Measurements from ENCODE around the gene FITM1.
A peak's percentile ranks its signal among the peaks of the same experiment; 100 is the strongest.

Gene FITM1

DNA sequence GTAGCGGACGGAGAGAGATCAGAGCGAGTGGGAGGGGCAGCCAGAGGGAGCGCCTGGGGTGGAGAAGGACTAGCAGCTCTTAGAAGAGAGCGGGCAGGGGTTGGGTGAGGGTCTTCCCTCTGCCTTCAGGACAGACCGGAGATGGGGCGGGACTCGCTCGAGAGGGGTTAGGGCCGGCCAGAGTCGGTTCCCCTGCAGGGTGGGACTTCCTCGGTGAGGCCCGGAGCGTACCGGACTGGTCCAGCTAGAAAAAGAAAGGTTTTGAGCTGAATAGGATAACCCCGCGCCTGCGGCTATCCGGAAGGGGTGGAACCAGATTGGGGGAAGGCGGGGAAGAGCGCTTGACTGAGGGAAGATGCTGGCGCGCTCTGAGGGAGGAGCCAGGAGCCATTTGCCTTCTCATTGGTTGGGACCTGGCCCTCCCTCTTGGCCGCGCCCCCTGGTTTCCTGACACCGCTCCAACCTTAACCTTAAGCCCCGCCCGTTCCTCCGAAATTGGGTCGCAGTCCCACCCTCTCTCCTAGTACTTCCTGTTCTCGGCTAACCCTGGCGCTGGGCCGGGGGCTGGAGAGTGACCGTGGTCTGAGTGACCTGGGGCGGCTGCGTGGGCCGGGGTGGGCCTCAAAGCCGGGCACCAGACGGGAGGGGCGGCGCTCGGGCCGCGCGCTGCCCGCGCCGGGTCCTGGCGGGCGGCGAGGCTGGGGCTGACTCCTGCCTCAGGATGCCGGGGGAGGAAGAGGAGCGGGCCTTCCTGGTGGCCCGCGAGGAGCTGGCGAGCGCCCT is 16.7 kb downstream of the FITM1 start, which contains the start of gene RNF31:
Gene RNF31 (plus strand): TSS at position 521 of the 783 bp plus-strand sequence. CDS start 201 bp downstream, at position 722.
- CTCF ChIA-PET = interaction anchor here (1.6 to 2.0 kb wide), 2 partner anchors 10 to 14 kb away, joined by 5 to 10 read pairs; partner anchors contain the start of gene IRF9
- peak within 1 kb of the TSS; percentile 97 for H3K27ac ChIP-seq

DNA sequence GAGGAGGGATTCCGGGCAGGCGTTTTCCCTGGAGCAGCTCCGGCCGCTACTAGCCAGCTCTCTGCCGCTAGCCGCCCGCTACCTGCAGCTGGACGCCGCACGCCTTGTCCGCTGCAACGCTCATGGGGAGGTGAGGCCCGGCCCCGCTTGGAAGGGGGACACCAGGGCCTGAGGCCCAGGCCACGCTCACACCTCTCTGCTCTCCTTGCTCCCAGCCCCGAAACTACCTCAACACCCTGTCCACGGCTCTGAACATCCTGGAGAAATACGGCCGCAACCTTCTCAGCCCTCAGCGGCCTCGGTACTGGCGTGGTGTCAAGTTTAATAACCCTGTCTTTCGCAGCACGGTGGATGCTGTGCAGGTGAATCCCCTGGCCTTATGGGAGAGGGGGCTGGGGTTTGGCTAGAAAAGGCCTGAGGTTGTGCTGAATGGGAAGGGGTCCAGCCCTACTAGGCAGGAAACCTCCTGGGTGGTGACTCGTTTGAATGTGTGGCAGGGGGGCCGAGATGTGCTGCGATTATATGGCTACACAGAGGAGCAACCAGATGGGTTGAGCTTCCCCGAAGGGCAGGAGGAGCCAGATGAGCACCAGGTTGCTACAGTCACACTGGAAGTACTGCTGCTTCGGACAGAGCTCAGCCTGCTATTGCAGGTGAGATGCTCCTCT is 17.4 kb downstream of the FITM1 start:
- CTCF ChIA-PET = interaction anchor here (0.6 to 1.6 kb wide), 3 partner anchors 10 to 1252 kb away, joined by 4 to 5 read pairs (median 4); no protein-coding TSS in a partner anchor
- POLR2A ChIA-PET (ENCODE audit: low non-redundant PET) = interaction anchor here (0.6 to 1.7 kb wide), 4 partner anchors 12 to 248 kb away, joined by 3 to 8 read pairs (median 4); partner anchors contain the start of genes DCAF11 and PSME1
- H3K27ac ChIP-seq = peak overlapping the region; percentile 97
- DNase-seq (ENCODE audit: low spot score) = no peak
- TF ChIP-seq, protein P1, sequence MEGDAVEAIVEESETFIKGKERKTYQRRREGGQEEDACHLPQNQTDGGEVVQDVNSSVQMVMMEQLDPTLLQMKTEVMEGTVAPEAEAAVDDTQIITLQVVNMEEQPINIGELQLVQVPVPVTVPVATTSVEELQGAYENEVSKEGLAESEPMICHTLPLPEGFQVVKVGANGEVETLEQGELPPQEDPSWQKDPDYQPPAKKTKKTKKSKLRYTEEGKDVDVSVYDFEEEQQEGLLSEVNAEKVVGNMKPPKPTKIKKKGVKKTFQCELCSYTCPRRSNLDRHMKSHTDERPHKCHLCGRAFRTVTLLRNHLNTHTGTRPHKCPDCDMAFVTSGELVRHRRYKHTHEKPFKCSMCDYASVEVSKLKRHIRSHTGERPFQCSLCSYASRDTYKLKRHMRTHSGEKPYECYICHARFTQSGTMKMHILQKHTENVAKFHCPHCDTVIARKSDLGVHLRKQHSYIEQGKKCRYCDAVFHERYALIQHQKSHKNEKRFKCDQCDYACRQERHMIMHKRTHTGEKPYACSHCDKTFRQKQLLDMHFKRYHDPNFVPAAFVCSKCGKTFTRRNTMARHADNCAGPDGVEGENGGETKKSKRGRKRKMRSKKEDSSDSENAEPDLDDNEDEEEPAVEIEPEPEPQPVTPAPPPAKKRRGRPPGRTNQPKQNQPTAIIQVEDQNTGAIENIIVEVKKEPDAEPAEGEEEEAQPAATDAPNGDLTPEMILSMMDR (conservative IDR thresholded peaks at IDR 0.05; ENCODE audit: low read depth) = no peak

More for the DNA sequence above, 16.7 kb downstream of the FITM1 start, which contains the start of gene RNF31:
- DNase-seq (ENCODE audit: low spot score) = peak; percentile 95
- TF ChIP-seq, protein P1 (conservative IDR thresholded peaks at IDR 0.05; ENCODE audit: low read depth) = no peak
- POLR2A ChIA-PET (ENCODE audit: low non-redundant PET) = interaction anchor here (0.6 to 1.7 kb wide), 7 partner anchors 9 to 249 kb away, joined by 3 to 8 read pairs (median 3); partner anchors contain the start of genes DCAF11, IRF9 and PSME1

DNA sequence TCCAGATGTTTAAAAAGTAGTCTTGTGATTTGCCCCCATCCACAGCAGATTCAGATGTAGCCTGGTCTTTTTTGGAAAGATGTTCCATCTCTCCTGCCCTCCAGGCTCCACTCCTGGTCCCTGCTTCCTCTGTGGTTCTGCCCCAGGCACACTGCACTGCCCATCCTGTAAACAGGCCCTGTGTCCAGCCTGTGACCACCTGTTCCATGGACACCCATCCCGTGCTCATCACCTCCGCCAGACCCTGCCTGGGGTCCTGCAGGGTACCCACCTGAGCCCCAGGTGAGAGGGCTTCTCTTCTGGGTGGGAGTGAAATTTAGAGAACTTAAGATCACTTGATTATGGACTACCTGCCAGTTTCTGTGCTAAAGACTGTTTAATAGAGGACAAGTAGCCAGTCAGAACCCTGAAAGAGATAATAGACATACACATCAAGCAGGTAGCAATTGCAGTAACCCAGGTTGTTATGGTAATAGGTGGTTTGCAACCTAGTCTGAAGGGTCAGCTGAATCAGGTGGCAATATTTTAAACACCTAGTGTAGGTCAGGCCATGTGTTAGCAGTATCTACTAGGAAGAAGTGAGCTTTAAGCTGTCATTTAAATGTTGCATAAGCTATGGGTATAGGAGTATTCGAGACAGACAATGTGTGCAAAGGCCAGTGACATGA is 19.0 kb downstream of the FITM1 start:
- POLR2A ChIA-PET (ENCODE audit: low non-redundant PET) = interaction anchor here (1.1 kb wide), 1 partner anchor 12 kb away, joined by 4 read pairs; the partner anchor contains the start of gene IRF9
- CTCF ChIA-PET = interaction anchor here (0.6 to 1.4 kb wide), 3 partner anchors 11 to 22 kb away, joined by 3 to 4 read pairs (median 4); partner anchors contain the start of gene IRF9
- no peak for DNase-seq (ENCODE audit: low spot score)
- no peak overlapping the region; the same call in 1 of the 2 replicates for H3K27ac ChIP-seq
- TF ChIP-seq, protein P1 (conservative IDR thresholded peaks at IDR 0.05; ENCODE audit: low read depth) = no peak

DNA sequence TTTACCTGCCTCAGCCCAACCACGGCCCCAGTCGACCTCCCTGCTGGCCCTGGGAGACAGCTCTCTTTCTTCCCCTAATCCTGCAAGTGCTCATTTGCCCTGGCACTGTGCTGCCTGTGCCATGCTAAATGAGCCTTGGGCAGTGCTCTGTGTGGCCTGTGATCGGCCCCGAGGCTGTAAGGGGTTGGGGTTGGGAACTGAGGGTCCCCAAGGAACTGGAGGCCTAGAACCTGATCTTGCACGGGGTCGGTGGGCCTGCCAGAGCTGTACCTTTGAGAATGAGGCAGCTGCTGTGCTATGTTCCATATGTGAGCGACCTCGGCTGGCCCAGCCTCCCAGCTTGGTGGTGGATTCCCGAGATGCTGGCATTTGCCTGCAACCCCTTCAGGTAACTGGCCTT is 19.6 kb downstream of the FITM1 start:
- POLR2A ChIA-PET (ENCODE audit: low non-redundant PET) = interaction anchor here (1.1 kb wide), 1 partner anchor 11 kb away, joined by 4 read pairs; the partner anchor contains the start of gene IRF9
- H3K27ac ChIP-seq = peak overlapping the region; percentile 28; the same call in 1 of the 2 replicates
- CTCF ChIA-PET = interaction anchor here (0.6 to 1.4 kb wide), 2 partner anchors 12 to 23 kb away, joined by 3 to 4 read pairs; partner anchors contain the start of gene IRF9
- no peak for DNase-seq (ENCODE audit: low spot score)
- TF ChIP-seq, protein P1 (conservative IDR thresholded peaks at IDR 0.05; ENCODE audit: low read depth) = no peak

DNA sequence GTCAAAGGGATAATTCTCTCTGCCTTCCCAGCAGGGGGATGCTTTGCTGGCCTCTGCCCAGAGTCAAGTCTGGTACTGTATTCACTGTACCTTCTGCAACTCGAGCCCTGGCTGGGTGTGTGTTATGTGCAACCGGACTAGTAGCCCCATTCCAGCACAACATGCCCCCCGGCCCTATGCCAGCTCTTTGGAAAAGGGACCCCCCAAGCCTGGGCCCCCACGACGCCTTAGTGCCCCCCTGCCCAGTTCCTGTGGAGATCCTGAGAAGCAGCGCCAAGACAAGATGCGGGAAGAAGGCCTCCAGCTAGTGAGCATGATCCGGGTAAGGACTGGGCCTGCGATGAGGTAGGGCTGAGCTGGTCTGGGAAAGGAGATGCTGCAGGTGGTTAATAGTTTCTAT is 20.1 kb downstream of the FITM1 start:
- peak overlapping the region; percentile 28; the same call in 1 of the 2 replicates for H3K27ac ChIP-seq
- TF ChIP-seq, protein P1 (conservative IDR thresholded peaks at IDR 0.05; ENCODE audit: low read depth) = no peak
- DNase-seq (ENCODE audit: low spot score) = no peak
- ChIA-PET CTCF (interaction anchor here (1.4 to 1.9 kb wide), 2 partner anchors 10 to 11 kb away, joined by 4 to 9 read pairs; partner anchors contain the start of gene IRF9), POLR2A (ENCODE audit: low non-redundant PET) (no interaction called here)

All from RWPE1 (cell line).